Thoracic aorta (tissue), 2 donors: ENCODE data around the gene LRCH1. TPM values are rescaled to one million over a fixed set of nuclear protein-coding genes. Genes with fewer than 3 reads are reported as not detected.
A peak's percentile ranks its signal among the peaks of the same experiment; 100 is the strongest.

Experiments used
- ATAC-seq: fragments of 150-250 bp; one replicate; pipeline ENCODE4 v1.8.0; 2017; ENCODE audit warnings: low read depth; ENCODE audit not compliant: insufficient number of reproducible peaks, low FRiP score
- DNase-seq: peaks from one replicate; pipeline ENCODE4 v3.0.0-alpha.2; 2020; ENCODE audit warnings: low spot score
- H3K27ac ChIP-seq, 2 donors: fragments of 200-600 bp; sonication (generic); 1 replicate in 1 of 2; 2 replicates in 1 of 2; pipeline ENCODE4 v1.5.1; 2016; ENCODE audit warnings: mild to moderate bottlenecking in 2 of 2, moderate library complexity in 2 of 2
- H3K27me3 ChIP-seq: fragments of 200-600 bp; sonication (generic); replicated peaks from 2 replicates; pipeline ENCODE4 v1.6.0; 2016; ENCODE audit warnings: mild to moderate bottlenecking; ENCODE audit not compliant: insufficient read depth
- H3K36me3 ChIP-seq: fragments of 200-600 bp; sonication (generic); one replicate; pipeline ENCODE4 v1.5.1; 2016
- H3K4me1 ChIP-seq, 2 donors: fragments of 200-600 bp; sonication (generic); 1 replicate in 1 of 2; 2 replicates in 1 of 2; pipeline versions ENCODE4 v1.5.1 to v1.6.0; 2016; ENCODE audit warnings: low read depth in 2 of 2, mild to moderate bottlenecking in 1 of 2; ENCODE audit not compliant: control insufficient read depth in 1 of 2
- H3K4me3 ChIP-seq: fragments of 200-600 bp; sonication (generic); 2 replicates; pipeline ENCODE4 v1.5.1; 2016; ENCODE audit warnings: mild to moderate bottlenecking
- H3K9me3 ChIP-seq: fragments of 200-600 bp; sonication (generic); 2 replicates; pipeline ENCODE4 v1.5.1; 2016
- CTCF ChIP-seq: fragments of 200-600 bp; sonication (generic); IDR thresholded peaks from one replicate; pipeline ENCODE4 v1.5.1; 2019; ENCODE audit warnings: antibody characterized with exemption
- total RNA-seq, 2 donors: library from RNA; depleted of rRNA; stranded (reverse); fragments of >200 nt; gene quantifications; one replicate each; pipeline versions ENCODE4 v1.1.0 to v1.2.3, GENCODE V29; 2016

LRCH1 gene
- total RNA-seq, 2 donors from 2014 or later, result 29.4 to 38.9 TPM

- Histone ChIP-seq H3K9me3 (no peaks in the 10 kb centered on the region), H3K4me3 (peak overlapping the region; percentile 59), H3K27me3 (no peaks in the 10 kb centered on the region), H3K36me3 (no peaks in the 10 kb centered on the region), H3K27ac (peak overlapping the region; percentile 45 to 68), H3K4me1 (peaks cover 34 to 83% of the 10 kb centered on the region in 2 donors)
- ATAC-seq (no peak), DNase-seq (no peak)
- TF ChIP-seq CTCF, result no peak
These were observed 89.3 kb downstream of the LRCH1 start for GRCh38 chr13:46642254-46642653.

DNA sequence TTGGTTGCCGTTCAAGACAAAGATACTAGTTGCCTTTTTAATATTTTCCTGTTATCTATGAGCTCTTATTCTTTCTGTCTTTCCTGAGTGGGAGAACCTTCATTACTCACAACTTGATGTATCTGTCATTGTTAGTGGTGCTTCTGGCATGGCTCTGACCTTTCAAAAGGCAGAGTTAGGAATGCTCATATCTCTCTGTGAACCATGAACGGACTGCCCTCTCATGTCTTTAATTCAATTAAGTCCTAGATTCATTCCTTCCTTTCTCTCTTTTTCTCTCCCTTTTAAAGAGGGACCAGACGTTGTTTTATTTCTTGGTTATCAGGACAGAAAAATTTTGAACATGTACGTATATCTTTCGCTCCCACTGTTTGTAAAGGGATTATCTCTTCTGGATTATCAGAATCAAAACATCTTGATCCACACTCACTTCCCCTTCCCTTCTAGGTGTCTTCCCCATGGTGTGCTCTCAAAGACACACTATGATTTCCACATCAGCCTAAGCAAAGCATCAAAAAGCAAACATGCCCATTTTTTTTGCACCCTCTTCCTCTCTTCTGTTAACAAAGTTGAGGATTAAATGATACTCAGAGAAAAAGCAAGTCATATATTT lies 90.3 kb downstream of the LRCH1 start:
- Histone ChIP-seq H3K36me3 (no peaks in the 10 kb centered on the region), H3K9me3 (no peaks in the 10 kb centered on the region), H3K27ac (peak overlapping the region in 1 of 2 donors; percentile 68), H3K27me3 (no peaks in the 10 kb centered on the region), H3K4me1 (peaks cover 35 to 83% of the 10 kb centered on the region in 2 donors), H3K4me3 (no peak overlapping the region)
- ATAC-seq, result no peak
- no peak for TF ChIP-seq CTCF
- DNase-seq, result no peak

- H3K9me3 ChIP-seq, result no peaks in the 10 kb centered on the region
- no peaks in the 10 kb centered on the region for H3K36me3 ChIP-seq
- peaks cover 35 to 78% of the 10 kb centered on the region in 2 donors for H3K4me1 ChIP-seq
- H3K27me3 ChIP-seq, result no peaks in the 10 kb centered on the region
- no peak for TF ChIP-seq CTCF
- no peak for DNase-seq
- no peak for ATAC-seq
- H3K27ac ChIP-seq, result no peak overlapping the region
- H3K4me3 ChIP-seq, result no peak overlapping the region
These were observed 91.8 kb downstream of the LRCH1 start for GRCh38 chr13:46644816-46645215.

DNA sequence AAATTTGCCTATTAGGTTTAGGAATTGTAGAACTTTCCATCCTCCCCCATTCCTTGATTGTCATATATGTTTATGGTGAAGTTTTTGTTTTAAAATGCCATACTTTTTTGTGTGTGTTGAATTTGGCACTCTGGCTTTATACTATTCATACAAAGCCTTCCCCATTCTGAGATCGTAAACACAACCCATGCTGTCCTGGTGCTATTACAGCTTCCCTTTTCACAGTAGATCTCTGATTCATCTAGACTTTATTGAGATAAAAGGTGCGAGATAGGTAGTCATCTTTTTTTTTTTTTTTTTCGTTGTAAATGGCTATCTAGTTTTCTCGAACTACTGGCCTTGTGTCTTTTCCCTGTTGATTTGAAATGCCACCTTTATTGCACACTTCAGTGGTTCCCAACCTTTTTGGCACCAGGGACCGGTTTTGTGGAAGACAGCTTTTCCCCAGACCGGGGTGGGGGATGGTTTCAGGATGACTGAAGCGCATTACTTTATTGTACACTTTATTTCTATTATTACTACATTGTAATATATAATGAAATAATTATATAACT lies 94.6 kb downstream of the LRCH1 start:
- no peak for TF ChIP-seq CTCF
- H3K36me3 ChIP-seq, result no peaks in the 10 kb centered on the region
- no peak overlapping the region for H3K27ac ChIP-seq
- no peak for ATAC-seq
- H3K9me3 ChIP-seq, result no peaks in the 10 kb centered on the region
- no peak for DNase-seq
- no peaks in the 10 kb centered on the region for H3K27me3 ChIP-seq
- no peak overlapping the region for H3K4me3 ChIP-seq
- H3K4me1 ChIP-seq, result peaks cover 16 to 57% of the 10 kb centered on the region in 2 donors

GRCh38 chr13:46648166-46648607 lies 95.2 kb downstream of the LRCH1 start:
- ATAC-seq, result no peak
- H3K4me1 ChIP-seq, result peaks cover 16 to 51% of the 10 kb centered on the region in 2 donors
- no peak overlapping the region for H3K4me3 ChIP-seq

More at GRCh38 chr13:46648166-46648607, 95.2 kb downstream of the LRCH1 start:
- H3K36me3 ChIP-seq, result no peaks in the 10 kb centered on the region
- no peaks in the 10 kb centered on the region for H3K27me3 ChIP-seq
- H3K9me3 ChIP-seq, result no peaks in the 10 kb centered on the region
- no peak overlapping the region for H3K27ac ChIP-seq
- no peak for DNase-seq
- no peak for TF ChIP-seq CTCF
